HG03457 (cell line): ENCODE measurements around the gene FIGNL1.
A peak's percentile ranks its signal among the peaks of the same experiment; 100 is the strongest.

ENCODE experiments used
- ATAC-seq: cut with Tn5 transposase; IDR thresholded peaks from one replicate; pipeline ENCODE4 v1.9.1; 2021; ENCODE audit warnings: moderate number of reproducible peaks; ENCODE audit not compliant: unreplicated experiment

The FIGNL1 gene

GRCh38 chr7:50397971-50398324 lies 52.2 kb downstream of the FIGNL1 start:
- ATAC-seq = no peak

GRCh38 chr7:50397320-50397970 lies 52.7 kb downstream of the FIGNL1 start:
- ATAC-seq = peak; percentile 75

- no peak for ATAC-seq
Measured at GRCh38 chr7:50396856-50397255, 53.3 kb downstream of the FIGNL1 start.

DNA sequence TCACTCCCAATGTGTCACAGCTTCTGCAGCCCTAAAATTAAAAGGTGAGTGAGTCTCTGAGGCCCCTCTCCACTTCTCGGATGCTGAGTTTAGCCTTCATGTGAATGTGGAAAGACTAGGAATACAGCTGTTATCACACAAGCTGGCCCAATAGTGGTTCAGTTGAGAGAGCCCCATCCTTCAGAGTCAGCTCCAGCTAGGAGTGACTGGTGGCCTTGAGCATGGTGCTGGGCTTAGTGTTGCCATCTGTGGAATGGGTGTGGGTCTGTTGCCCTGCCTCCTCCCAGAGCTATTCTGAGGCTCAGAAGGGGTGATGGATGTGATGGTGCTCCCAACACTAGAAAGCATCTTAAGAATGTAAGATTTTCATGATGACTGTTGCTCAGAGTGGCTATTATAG lies 55.8 kb downstream of the FIGNL1 start:
- no peak for ATAC-seq
